Keratinocyte (primary cell): ENCODE measurements around the gene QPCT.

Experiments
- CTCF ChIP-seq, 3 experiments: IDR thresholded peaks in 1 of 3; conservative IDR thresholded peaks in 1 of 3; optimal IDR thresholded peaks in 1 of 3; 2 replicates in 2 of 3; 3 replicates in 1 of 3; pipeline versions ENCODE3 to v1.5.1; 2011; ENCODE audit warnings: low read length in 3 of 3, mild to moderate bottlenecking in 3 of 3, moderate library complexity in 2 of 3, control low read depth in 1 of 3, inconsistent platforms in 1 of 3; ENCODE audit not compliant: insufficient read depth in 2 of 3; ENCODE audit errors: extremely low read depth in 1 of 3
- EZH2 ChIP-seq: IDR thresholded peaks from one replicate; pipeline ENCODE4 v1.6.1; 2012; ENCODE audit warnings: inconsistent platforms, mild to moderate bottlenecking, low read length, moderate library complexity

- TF ChIP-seq CTCF (optimal IDR thresholded peaks at IDR 0.05 in 1 of 3, IDR thresholded peaks at IDR 0.05 in 1 of 3, conservative IDR thresholded peaks at IDR 0.05 in 1 of 3; ENCODE audit: extremely low read depth in 1 of 3, insufficient read depth in 2 of 3, low read length in 3 of 3) = no peak
- TF ChIP-seq EZH2 = no peak
Observed at GRCh38 chr2:37297632-37298031, 46.8 kb upstream of the QPCT start.
